Endothelial cell of hepatic sinusoid (primary cell): ENCODE data around the gene SRP19.

Experiments
- in situ Hi-C: cut with HindIII; loops from 2 replicates; pipeline ENCODE4 v1.10.0; 2017; ENCODE audit warnings: low sequenced_read_pairs

SRP19 gene

DNA sequence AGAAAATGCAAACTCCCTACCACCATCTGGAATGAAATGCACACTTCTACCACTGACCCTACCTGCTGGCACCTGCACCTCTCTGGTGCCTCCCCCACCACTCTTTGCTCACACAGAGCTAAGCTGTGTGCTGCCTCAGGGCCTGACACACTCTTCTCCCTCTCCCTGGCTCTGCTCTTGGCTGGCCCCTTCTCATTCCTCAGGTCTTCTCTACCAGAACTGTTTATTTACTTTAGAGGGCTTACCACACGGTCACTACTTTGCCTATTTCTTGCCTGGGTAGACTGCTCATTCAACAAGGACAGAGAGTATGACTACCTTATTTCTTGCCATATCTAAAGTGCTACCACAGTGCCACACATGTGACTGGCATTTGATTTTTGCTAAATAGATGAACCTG, 57.6 kb downstream of the SRP19 start:
- in situ Hi-C loops: no loop called here
